ENCODE results near the gene NPIPA1.
"Not testable (repeated sequence)": the region's sequence is repeated elsewhere in the genome, so short reads cannot be mapped to it uniquely, and the experiment has no call there.

Gene NPIPA1

GRCh38 chr16:14924982-14925381 lies 12.3 kb upstream of the NPIPA1 start:
- H3K4me3 ChIP-seq (replicated peaks in 1 of 2; ENCODE audit: low read depth in 2 of 2, low read length in 2 of 2); DNase-seq (ENCODE audit: low read depth in 2 of 2): not testable (repeated sequence)

GRCh38 chr16:14928064-14928714 lies 9.1 kb upstream of the NPIPA1 start:
- H3K4me3 ChIP-seq (replicated peaks in 1 of 2; ENCODE audit: low read depth in 2 of 2, low read length in 2 of 2) = not testable (repeated sequence)
- peak; percentile 0 to 5 for DNase-seq (ENCODE audit: low read depth in 2 of 2)

DNA sequence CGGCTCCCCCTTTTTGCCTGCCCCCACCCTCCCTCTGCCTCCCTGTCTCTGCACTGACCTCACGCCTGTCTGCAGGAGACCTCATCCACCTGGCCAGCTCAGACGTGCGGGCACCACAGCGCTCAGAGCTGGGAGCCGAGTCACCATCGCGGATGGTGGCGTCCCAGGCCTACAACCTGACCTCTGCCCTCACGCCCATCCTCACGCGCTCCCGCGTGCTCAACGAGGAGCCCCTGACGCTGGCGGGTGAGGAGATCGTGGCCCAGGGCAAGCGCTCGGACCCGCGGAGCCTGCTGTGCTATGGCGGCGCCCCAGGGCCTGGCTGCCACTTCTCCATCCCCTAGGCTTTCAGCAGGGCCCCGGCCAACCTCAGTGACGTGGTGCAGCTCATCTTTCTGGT lies 8.1 kb upstream of the NPIPA1 start:
- not testable (repeated sequence) for H3K4me3 ChIP-seq (replicated peaks in 1 of 2; ENCODE audit: low read depth in 2 of 2, low read length in 2 of 2); DNase-seq (ENCODE audit: low read depth in 2 of 2)

GRCh38 chr16:14930246-14930645 lies 7.0 kb upstream of the NPIPA1 start:
- not testable (repeated sequence) for DNase-seq (ENCODE audit: low read depth in 2 of 2); H3K4me3 ChIP-seq (replicated peaks in 1 of 2; ENCODE audit: low read depth in 2 of 2, low read length in 2 of 2)

- H3K4me3 ChIP-seq (replicated peaks in 1 of 2; ENCODE audit: low read depth in 2 of 2, low read length in 2 of 2); DNase-seq (ENCODE audit: low read depth in 2 of 2): not testable (repeated sequence)
These were observed 6.3 kb upstream of the NPIPA1 start for GRCh38 chr16:14930971-14931370.

DNA sequence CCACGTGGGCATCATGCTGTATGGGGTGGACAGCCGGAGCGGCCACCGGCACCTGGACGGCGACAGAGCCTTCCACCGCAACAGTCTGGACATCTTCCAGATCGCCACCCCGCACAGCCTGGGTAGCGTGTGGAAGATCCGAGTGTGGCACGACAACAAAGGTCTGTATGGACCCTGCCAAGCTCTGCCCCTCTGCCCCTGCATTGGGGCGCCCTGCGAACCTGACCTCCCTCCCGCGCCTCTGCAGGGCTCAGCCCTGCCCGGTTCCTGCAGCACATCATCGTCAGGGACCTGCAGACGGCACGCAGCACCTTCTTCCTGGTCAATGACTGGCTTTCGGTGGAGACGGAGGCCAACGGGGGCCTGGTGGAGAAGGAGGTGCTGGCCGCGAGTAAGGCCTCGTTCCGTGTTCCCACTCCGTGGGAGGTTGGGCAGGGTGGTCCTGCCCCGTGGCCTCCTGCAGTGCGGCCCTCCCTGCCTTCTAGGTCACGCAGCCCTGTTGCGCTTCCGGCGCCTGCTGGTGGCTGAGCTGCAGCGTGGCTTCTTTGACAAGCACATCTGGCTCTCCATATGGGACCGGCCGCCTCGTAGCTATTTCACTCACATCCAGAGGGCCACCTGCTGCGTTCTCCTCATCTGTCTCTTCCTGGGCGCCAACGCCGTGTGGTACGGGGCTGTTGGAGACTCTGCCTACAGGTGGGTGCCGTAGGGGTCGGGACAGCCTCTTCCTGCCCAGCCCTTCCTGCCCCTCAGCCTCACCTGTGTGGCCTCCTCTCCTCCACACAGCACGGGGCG lies 4.5 kb upstream of the NPIPA1 start:
- DNase-seq (ENCODE audit: low read depth in 2 of 2); H3K4me3 ChIP-seq (replicated peaks in 1 of 2; ENCODE audit: low read depth in 2 of 2, low read length in 2 of 2): not testable (repeated sequence)

GRCh38 chr16:14937994-14938393 lies 751 bp downstream of the NPIPA1 start:
- DNase-seq (ENCODE audit: low read depth in 2 of 2); H3K4me3 ChIP-seq (replicated peaks in 1 of 2; ENCODE audit: low read depth in 2 of 2, low read length in 2 of 2): not testable (repeated sequence)

- not testable (repeated sequence) for DNase-seq (ENCODE audit: low read depth in 2 of 2); H3K4me3 ChIP-seq (replicated peaks in 1 of 2; ENCODE audit: low read depth in 2 of 2, low read length in 2 of 2)
These were observed 5.4 kb downstream of the NPIPA1 start for GRCh38 chr16:14942686-14943085.

- DNase-seq (ENCODE audit: low read depth in 2 of 2) = no peak
- H3K4me3 ChIP-seq (replicated peaks in 1 of 2; ENCODE audit: low read depth in 2 of 2, low read length in 2 of 2) = no peak overlapping the region
- no peak for TF ChIP-seq CTCF (IDR thresholded peaks at IDR 0.05; ENCODE audit: low read depth, low read length)
These were observed 18.4 kb downstream of the NPIPA1 start for GRCh38 chr16:14955546-14956231.

- TF ChIP-seq CTCF (IDR thresholded peaks at IDR 0.05; ENCODE audit: low read depth, low read length) = no peak
- no peak overlapping the region for H3K4me3 ChIP-seq (replicated peaks in 1 of 2; ENCODE audit: low read depth in 2 of 2, low read length in 2 of 2)
- no peak for DNase-seq (ENCODE audit: low read depth in 2 of 2)
These were observed 20.5 kb downstream of the NPIPA1 start for GRCh38 chr16:14957576-14958322.

GRCh38 chr16:14958323-14958600 lies 21.0 kb downstream of the NPIPA1 start:
- DNase-seq (ENCODE audit: low read depth in 2 of 2) = no peak
- TF ChIP-seq CTCF (IDR thresholded peaks at IDR 0.05; ENCODE audit: low read depth, low read length) = no peak
- H3K4me3 ChIP-seq (replicated peaks in 1 of 2; ENCODE audit: low read depth in 2 of 2, low read length in 2 of 2) = no peak overlapping the region
